Right ventricle myocardium superior (tissue), 1 donor: ENCODE data around the gene GNAS-AS1. TPM values are rescaled to one million over a fixed set of nuclear protein-coding genes. Genes with fewer than 3 reads are reported as not detected.
A peak's percentile ranks its signal among the peaks of the same experiment; 100 is the strongest.
"Not testable (repeated sequence)": the region's sequence is repeated elsewhere in the genome, so short reads cannot be mapped to it uniquely, and the experiment has no call there.

Experiments used
- ATAC-seq: fragments of 200-7000 bp; cut with Tn5 transposase; one replicate; pipeline ENCODE4 v1.9.1; 2020; ENCODE audit warnings: mild to moderate bottlenecking; ENCODE audit not compliant: poor library complexity
- DNase-seq: peaks from one replicate; pipeline ENCODE4 v3.0.0-alpha.2; 2020
- intact Hi-C: fragments of 100-400 bp; cut with DNase I; formaldehyde crosslinking; loops from one replicate; pipeline ENCODE4 v1.11.2; 2022
- total RNA-seq: library from RNA; stranded (reverse); fragmentation: NEBNext Ultra II Directional; extraction: Animal tissue kit (Norgen Biotek cat#: 25700); gene quantifications from one replicate; pipeline ENCODE4 v1.2.1, GENCODE V29; 2021
- donor health status: DM: no; HTN: yes; CAD: no; lungs with severe emphysema.

The GNAS-AS1 gene
- total RNA-seq, 1 donor from 2014 or later: 0.13 TPM

DNA sequence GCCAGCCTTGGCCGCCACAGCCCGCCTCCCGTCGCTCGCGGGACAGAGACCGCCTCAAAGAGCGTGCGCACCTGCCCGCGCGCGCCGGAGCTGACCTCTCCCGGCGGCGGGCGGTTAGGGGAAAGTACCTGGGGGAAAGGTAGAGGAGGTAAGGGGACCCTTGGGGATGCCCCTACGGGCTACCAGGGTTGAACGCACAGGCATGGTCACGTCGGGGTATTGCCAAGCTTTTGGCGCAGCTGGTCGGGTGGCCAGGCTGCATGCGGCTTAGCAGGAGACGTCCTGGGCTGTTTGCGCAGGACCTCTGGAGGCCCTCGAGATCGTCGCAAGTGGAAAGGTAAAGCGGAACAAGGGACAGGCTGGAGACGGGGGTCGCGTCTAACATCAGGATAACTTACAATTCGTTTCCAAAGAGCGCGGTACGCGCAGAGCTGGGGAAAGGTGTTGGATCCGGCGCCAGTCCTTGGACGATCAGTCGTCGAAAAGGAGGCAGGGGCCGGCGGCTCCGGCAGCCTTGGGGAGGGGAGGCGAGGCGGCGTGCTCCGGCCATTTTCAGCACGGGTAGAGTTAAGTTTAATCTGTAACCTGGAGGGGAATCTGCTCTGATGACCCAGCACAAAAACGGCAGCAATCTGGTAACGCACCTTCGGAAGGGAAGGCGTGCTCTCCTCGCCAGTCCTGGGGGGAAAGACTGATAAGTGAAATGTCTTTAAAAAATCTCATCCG is 9.0 kb downstream of the GNAS-AS1 start:
- ATAC-seq: no peak
- intact Hi-C loops: no loop called here
- DNase-seq: no peak

GRCh38 chr20:58840816-58841538 is 9.7 kb downstream of the GNAS-AS1 start:
- intact Hi-C loops: no loop called here
- no peak for DNase-seq

GRCh38 chr20:58839991-58840747 is 10.5 kb downstream of the GNAS-AS1 start:
- DNase-seq: no peak
- intact Hi-C loops: no loop called here
- peak; percentile 15 for ATAC-seq

More at GRCh38 chr20:58840816-58841538, 9.7 kb downstream of the GNAS-AS1 start:
- ATAC-seq: no peak

DNA sequence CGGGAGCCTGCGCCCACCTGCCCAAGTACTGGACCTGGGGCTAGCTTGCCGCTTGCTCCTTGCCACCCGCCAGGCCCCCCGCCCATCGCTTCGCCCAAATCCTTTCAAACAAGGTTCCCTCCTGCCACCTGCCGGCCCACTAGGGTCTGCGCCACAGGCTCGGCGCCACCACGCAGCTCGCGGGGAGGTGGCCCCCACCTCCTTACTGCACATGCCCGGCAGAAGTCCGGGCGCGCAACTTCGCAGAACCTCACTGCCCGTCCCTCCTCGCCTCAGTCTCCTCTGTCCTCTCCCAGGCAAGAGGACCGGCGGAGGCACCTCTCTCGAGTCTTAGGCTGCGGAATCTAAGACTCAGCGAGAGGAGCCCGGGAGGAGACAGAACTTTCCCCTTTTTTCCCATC is 11.2 kb downstream of the GNAS-AS1 start:
- intact Hi-C loops: no loop called here
- DNase-seq: peak; percentile 64
- ATAC-seq: peak; percentile 78

DNA sequence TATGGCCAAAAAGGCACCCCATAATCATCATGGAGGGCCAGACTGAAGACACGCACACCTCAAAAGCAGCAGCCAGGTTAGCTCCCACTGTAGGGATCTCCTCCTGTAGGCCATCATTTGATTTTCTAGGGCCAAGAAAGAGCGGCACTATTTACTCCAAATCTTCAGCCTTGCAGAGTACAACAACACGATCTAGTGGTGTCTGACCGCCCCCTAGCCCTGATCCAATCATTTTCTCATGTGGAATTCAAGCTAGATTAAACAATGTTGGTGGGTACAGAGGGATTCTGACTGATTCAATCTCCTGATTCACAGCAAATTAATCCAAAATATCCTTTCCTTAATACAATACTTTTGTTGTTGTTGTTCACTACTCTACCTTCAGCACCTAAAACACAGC is 12.5 kb downstream of the GNAS-AS1 start:
- intact Hi-C loops: no loop called here

DNA sequence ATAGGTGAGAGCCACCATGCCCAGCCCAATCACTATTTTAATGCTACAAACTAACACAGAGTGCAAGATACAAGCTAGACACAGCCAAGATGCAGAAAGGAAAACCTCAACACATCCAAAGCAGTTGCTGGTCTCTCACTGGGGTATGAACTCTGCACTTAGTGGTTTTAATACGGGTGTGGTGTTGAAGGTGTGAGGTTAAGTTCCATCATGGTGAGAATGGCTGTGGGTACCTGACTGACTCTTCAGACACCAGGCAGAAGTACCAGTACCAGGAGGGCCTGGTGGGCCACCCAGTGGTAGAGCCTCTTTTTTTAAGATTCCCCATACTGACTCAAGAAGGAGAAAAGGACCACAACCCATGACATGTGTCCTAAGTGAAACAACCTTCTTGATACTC is 13.0 kb downstream of the GNAS-AS1 start:
- intact Hi-C loops: no loop called here
- ATAC-seq: no peak
- no peak for DNase-seq

More for the DNA sequence above, 12.5 kb downstream of the GNAS-AS1 start:
- ATAC-seq (no peak), DNase-seq (no peak)

GRCh38 chr20:58836616-58837204 is 14.0 kb downstream of the GNAS-AS1 start:
- intact Hi-C loops: no loop called here
- ATAC-seq (no peak), DNase-seq (no peak)

- no peak for ATAC-seq
- DNase-seq: no peak
- intact Hi-C loops: no loop called here
These were observed 15.5 kb downstream of the GNAS-AS1 start for GRCh38 chr20:58835231-58835630.

GRCh38 chr20:58833921-58834320 is 16.8 kb downstream of the GNAS-AS1 start:
- intact Hi-C loops: no loop called here
- ATAC-seq (no peak), DNase-seq (no peak)

- ATAC-seq (no peak), DNase-seq (no peak)
- intact Hi-C loops: no loop called here
These were observed 18.2 kb downstream of the GNAS-AS1 start for GRCh38 chr20:58832457-58832856.

DNA sequence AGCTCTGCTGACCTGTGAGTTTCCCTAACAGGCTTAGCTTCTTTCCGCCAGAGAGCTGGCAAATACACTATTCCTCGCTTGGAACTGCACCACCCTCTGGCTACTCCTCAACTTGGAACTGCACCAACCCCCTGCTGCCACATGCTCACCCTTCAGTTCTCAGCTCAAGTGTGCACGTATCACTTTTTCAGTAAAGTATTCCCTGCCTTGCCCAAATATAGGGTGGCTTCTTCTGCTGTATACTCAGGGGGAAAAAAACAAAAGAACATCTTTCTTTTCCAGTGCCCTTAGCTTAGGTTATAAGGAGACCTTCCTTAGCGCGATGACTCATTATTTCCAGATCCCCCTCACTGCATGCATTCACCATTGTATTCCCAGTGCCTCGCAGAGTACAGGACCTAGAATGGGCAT is 21.2 kb downstream of the GNAS-AS1 start:
- peak; percentile 96 for ATAC-seq
- peak; percentile 57 for DNase-seq
- intact Hi-C loops: no loop called here

GRCh38 chr20:58828804-58829203 is 21.9 kb downstream of the GNAS-AS1 start:
- ATAC-seq, intact Hi-C loops, DNase-seq: not testable (repeated sequence)

DNA sequence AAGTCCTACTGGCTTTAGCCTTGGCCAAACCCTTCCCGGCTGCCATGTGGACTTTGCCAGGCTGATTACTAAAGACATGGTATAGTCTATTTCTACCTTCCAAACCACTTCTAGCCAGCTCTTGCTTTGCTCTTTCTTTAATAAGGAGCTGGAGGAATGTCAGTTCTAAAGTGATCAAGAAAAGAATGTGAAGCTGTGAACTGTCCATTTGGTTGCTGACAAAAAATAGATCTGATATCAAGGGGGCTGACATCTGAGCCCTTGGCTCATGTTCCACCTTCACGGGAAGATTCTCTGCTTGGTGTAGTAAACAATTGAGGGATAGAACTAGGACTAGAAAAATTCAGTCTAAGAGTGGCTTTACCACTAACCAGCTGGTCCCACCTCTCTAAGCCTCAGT is 22.6 kb downstream of the GNAS-AS1 start:
- intact Hi-C loops: no loop called here

DNA sequence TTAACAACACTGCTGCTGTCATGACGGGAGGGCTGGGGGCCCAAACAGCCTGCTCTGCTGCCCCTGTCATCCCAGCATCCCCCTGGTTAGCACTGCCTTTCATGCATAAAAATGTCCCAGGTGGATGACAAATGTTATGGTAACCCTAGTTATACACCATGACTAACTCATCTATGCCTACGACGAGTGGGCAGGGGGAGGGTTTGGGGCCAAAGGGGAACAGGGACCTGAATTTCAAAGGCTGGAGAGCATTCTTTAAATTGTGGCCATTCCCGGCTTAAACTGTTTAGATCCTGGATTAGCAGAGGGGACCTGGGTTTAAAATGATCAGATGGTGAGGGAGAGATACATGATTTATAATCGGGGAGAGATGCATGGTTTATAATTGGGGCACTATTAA is 24.4 kb downstream of the GNAS-AS1 start:
- DNase-seq (no peak), ATAC-seq (no peak)
- intact Hi-C loops: no loop called here

More for the DNA sequence above, 22.6 kb downstream of the GNAS-AS1 start:
- ATAC-seq (no peak), DNase-seq (no peak)

DNA sequence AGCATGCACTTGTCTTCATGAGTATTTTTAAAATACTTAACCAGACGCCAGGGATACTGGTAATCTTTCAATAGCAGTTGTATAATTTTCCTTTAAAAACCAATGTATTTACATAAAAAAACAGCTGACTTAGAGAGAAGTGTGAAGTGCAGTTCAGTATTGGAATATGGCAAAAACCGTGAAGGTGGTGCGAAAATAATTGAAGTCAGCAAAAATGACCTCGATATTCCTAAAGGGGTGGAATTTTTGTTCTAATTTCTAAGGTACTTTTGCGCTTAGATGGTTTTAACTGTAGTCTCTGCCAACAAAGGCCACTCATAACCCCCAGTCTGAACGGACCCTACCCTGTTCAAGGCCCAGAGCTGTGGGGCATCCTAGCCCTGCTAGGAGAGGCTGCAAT is 25.3 kb downstream of the GNAS-AS1 start:
- DNase-seq (no peak), ATAC-seq (no peak)
- intact Hi-C loops: no loop called here

DNA sequence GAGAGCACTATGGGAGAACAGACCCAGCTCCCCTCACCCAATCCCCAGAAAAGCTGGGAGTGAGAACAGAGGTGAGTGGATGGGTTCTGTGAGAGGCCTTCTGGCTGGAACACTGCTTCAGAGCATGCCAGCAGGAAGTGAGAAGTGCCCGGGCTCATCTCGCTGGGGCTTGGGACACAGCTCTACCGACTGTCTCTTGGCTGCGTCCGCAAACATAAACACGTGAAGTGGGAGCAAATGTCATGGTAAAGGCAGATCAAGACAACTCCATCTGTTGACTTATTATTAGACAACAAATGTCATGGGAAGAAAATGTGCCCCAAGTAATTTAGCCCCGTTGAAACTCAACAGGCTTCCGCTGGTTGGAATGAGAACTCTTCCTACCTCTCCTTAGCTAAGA is 25.9 kb downstream of the GNAS-AS1 start:
- no peak for DNase-seq
- intact Hi-C loops: no loop called here
- no peak for ATAC-seq

DNA sequence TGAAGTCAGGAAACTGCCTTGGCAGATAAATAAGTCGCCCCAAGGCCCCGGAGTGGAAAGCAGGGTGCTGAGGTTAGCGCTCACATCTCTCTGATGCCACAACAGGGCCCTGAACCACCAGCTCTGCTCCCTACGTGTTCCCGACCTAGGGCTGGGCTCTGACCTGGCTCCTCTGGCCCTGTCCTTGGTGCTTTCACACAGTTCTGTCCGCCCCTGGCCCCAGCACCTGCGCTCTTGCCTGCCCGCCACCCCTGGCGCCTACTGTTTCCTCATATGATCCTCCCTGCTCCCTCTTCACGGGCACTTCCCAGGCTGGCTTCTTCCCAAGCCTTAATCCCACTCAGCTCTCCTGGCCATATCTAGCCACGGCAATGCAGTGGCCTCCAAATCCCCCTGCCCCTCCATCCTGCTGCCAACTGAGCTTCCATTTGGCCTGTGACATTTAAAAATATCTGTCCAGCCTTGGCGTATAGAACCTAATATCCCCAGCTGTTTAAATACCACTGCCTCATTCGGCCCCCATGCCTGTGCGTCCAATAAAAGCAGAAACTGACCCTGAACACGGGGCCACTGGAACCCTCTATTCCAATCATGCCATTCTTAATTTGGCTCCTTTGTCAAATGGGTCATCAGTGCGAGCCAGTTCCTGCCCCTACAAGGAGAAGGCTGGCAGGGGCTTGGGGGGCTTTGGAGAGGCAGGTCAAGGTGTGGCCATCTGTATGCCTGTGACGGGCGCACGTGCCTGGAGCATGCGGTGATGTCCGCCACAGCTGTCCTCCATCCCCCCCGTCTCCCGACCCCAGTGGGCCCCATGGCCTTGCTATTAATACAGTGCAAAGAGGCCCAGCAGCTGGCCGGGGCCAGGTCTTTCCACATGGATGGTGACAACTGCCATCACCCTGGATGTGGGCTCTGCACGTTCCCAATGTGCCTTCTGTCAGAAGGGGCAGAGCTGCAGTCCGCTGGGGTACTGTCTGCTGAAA is 27.7 kb downstream of the GNAS-AS1 start:
- intact Hi-C loops: no loop called here
- no peak for ATAC-seq

DNA sequence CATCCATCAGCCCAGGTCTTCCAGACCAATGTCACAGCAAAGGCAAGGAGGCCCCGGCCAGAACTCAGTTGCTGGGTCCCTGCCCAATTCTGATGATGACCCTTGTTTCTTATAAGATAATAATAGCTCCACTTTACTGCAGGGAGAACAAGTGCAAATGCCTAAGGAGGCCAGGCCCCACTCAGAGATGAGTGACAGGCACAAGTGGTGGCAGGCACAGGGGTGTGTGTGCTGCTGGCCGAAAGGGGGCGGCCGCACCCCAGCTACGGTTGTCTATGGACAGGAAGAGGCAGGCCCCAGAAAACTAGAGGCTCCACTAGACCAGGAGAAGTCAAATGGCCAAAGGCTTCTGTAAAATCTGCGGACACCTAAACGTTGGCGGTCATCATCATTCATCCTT is 28.6 kb downstream of the GNAS-AS1 start:
- ATAC-seq (peak; percentile 64), DNase-seq (no peak)
- intact Hi-C loops: no loop called here

More for the DNA sequence above, 27.7 kb downstream of the GNAS-AS1 start:
- DNase-seq: no peak
